ENCODE results near the gene NAIF1. TPM values are rescaled to one million over a fixed set of nuclear protein-coding genes. Genes with fewer than 3 reads are reported as not detected.
A peak's percentile ranks its signal among the peaks of the same experiment; 100 is the strongest.

Gene NAIF1
- total and polyA plus RNA-seq, 10 donors, result 9.3 to 15.4 (median 11.5) TPM

DNA sequence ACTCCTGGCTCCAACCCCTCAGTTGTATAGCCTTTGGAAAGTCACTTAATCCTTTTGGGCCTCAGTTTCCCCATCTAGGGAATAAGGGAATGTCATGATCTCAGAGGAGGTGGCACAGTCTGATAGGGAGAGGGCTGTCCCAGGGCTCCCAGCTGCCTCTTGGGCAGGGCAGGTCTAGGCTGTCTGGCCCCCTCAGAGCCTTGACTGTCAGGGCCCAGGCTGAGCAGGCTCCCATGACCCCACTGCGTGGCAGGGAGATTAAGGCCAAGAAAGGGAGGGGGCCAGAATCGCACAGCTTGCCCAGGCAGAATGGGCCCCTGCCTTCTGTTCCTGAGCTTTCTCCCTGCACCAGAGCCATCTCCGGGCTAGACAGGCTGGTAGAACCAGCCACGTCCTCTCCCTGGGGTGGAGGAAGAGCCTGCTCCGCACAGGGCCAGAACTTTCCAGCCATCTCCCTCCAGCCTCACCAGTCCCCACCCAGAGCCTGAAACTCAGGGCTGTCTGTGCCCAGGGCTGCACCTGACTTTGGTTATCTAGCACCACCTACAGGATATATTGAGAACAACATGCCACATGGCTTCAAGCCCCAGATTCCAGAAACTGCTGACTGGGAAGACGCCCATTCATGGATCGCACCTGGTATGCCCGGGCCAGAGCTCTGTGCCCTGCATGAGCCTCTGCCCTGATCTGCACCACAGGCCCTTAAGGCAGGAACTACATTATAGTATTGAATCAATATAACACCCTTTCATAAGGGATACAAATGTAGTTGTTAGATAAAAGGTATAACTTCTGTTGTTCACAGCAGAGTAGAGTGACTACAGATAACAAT, 32.1 kb downstream of the NAIF1 start:
- Histone ChIP-seq H3K27ac (peak overlapping the region in 4 of 8 donors; percentile 10 to 50 (median 38)), H3K36me3 (no peaks in the 10 kb centered on the region), H3K9me3 (no peaks in the 10 kb centered on the region), H3K4me3 (no peak overlapping the region), H3K27me3 (replicated peaks in 1 of 7) (no peaks in the 10 kb centered on the region), H3K4me1 (peaks cover 8 to 55% (median 46%) of the 10 kb centered on the region in 6 donors)
- DNase-seq, result peak; percentile 88
- intact Hi-C loops (cut with DNase I; ENCODE audit: low total_unique reads), result loop anchor here (2.0 kb wide), 1 partner anchor 92 kb away; no protein-coding TSS in a partner anchor
- WGBS, 5 donors, result 3 to 41% (median 32%) methylated on average over 3 to 8 of the region's 8 CpGs
- TF ChIP-seq POLR2AphosphoS5 (IDR thresholded peaks at IDR 0.05) (peak in 2 of 3 donors; percentile 31 to 67), POLR2A (IDR thresholded peaks at IDR 0.05) (no peak)
- TF ChIP-seq, protein P1, sequence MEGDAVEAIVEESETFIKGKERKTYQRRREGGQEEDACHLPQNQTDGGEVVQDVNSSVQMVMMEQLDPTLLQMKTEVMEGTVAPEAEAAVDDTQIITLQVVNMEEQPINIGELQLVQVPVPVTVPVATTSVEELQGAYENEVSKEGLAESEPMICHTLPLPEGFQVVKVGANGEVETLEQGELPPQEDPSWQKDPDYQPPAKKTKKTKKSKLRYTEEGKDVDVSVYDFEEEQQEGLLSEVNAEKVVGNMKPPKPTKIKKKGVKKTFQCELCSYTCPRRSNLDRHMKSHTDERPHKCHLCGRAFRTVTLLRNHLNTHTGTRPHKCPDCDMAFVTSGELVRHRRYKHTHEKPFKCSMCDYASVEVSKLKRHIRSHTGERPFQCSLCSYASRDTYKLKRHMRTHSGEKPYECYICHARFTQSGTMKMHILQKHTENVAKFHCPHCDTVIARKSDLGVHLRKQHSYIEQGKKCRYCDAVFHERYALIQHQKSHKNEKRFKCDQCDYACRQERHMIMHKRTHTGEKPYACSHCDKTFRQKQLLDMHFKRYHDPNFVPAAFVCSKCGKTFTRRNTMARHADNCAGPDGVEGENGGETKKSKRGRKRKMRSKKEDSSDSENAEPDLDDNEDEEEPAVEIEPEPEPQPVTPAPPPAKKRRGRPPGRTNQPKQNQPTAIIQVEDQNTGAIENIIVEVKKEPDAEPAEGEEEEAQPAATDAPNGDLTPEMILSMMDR (IDR thresholded peaks at IDR 0.05 in 8 of 11, conservative IDR thresholded peaks at IDR 0.05 in 3 of 11), result peak; percentile 90 to 96 (median 93)

DNA sequence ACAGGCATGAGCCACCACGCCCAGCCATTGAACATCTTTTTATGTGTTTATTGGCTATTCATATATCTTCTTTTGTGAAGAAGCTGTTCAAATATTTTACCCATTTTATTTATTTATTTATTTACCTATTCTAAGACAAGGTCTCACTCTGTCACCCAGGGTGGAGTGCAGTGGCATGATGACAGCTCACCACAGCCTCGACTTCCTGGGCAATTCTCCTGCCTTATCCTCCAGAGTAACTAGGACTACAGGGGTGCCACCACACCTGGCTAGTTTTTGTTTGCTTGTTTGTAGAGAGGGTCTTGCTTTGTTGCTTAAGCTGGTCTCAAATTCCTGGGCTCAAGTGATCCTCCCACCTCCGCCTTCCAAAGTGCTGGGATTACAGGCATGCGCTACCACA, 33.5 kb downstream of the NAIF1 start:
- Histone ChIP-seq H3K9me3 (no peaks in the 10 kb centered on the region), H3K27me3 (replicated peaks in 1 of 7) (no peaks in the 10 kb centered on the region), H3K4me3 (no peak overlapping the region), H3K27ac (peak overlapping the region in 4 of 8 donors; percentile 18 to 88 (median 54)), H3K4me1 (peaks cover 12 to 69% (median 57%) of the 10 kb centered on the region in 6 donors), H3K36me3 (no peaks in the 10 kb centered on the region)
- DNase-seq, result no peak
- intact Hi-C loops (cut with DNase I; ENCODE audit: low total_unique reads), result loop anchor here (2.0 kb wide), 1 partner anchor 91 kb away; no protein-coding TSS in a partner anchor
- WGBS, 5 donors, result 81 to 92% (median 90%) methylated on average over 4 of the region's 4 CpGs
- TF ChIP-seq POLR2A (IDR thresholded peaks at IDR 0.05), result no peak
- TF ChIP-seq, protein P1 (IDR thresholded peaks at IDR 0.05 in 8 of 11, conservative IDR thresholded peaks at IDR 0.05 in 3 of 11), result no peak
- no peak for TF ChIP-seq POLR2AphosphoS5 (IDR thresholded peaks at IDR 0.05)

DNA sequence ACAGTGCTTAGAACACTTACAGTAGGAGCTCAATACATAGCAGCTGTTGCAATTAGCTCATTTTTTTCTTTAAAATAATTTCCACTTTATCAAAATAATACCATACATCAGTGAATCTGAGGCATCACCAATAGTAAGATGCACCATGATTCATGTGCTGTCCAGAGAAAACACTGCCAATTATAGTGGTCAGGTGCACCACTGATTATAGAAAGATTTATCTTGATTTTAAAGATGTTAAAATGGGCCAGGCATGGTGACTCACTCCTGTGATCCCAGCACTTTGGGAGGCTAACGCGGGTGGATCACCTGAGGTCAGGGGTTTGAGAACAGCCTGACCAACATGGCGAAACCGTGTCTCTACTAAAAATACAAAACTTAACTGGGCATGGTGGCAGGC, 39.4 kb downstream of the NAIF1 start:
- TF ChIP-seq, protein P1 (IDR thresholded peaks at IDR 0.05 in 8 of 11, conservative IDR thresholded peaks at IDR 0.05 in 3 of 11), result no peak
- TF ChIP-seq POLR2AphosphoS5 (IDR thresholded peaks at IDR 0.05) (no peak), POLR2A (IDR thresholded peaks at IDR 0.05) (no peak)
- peaks cover 47 to 100% (median 91%) of the 10 kb centered on the region in 6 donors for H3K4me1 ChIP-seq
- H3K4me3 ChIP-seq, result no peak overlapping the region
- no peaks in the 10 kb centered on the region for H3K9me3 ChIP-seq
- H3K27me3 ChIP-seq (replicated peaks in 1 of 7), result no peaks in the 10 kb centered on the region
- 72 to 93% (median 84%) methylated on average over 4 of the region's 4 CpGs for WGBS, 5 donors
- intact Hi-C loops (cut with DNase I; ENCODE audit: low total_unique reads), result no loop called here
- H3K27ac ChIP-seq, result peak overlapping the region; percentile 71 to 93 (median 87)
- no peaks in the 10 kb centered on the region for H3K36me3 ChIP-seq
- DNase-seq, result no peak

Measured in spleen (tissue), 11 donors.